DND-41 (cell line): ENCODE measurements around the gene RAB26.

Source experiments
- CTCF ChIP-seq: IDR thresholded peaks from 2 replicates; pipeline ENCODE4 v1.5.1; 2012; ENCODE audit warnings: borderline replicate concordance, low read length, moderate library complexity, mild to moderate bottlenecking; ENCODE audit not compliant: poor library complexity, severe bottlenecking; ENCODE audit errors: extremely low read depth
- EZH2 ChIP-seq: IDR thresholded peaks from 3 replicates; pipeline ENCODE4 v1.6.1; 2012; ENCODE audit warnings: borderline replicate concordance, low read depth, mild to moderate bottlenecking, moderate library complexity, low read length, inconsistent platforms; ENCODE audit not compliant: severe bottlenecking

DNA sequence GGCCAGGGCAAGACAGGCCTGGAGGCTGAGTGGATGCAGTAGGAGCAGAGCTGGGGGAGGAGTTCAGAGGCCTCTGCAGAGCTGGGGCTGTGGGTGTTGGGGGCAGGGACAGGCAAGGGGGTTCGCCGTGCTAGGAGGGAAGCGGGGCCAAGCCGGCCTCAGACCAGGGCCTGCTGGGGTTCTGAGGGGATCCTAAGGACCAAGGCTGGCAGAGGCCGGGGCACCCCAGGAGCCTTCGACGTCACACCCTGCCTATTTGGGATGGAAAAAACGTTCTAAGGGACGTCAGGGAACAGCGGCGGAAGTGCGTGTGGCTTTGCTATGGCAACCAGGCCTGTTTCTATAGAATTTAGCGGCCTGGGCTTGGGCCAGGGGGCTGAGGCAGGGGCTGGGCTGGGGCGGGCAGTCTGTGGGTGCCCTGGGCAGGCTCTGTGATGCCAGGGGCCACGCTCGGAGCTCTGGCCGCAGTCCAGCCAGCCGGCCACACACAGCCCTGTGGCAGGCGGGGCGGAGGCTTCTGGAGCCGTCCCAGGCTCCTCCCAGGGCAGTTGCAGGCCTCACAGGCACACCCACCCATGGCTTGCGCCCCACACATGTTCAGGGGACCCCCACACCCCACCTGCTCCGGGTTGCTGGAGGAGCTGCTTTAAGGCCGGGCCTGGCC is 10.9 kb downstream of the RAB26 start:
- TF ChIP-seq CTCF (no peak), EZH2 (no peak)
